Mucosa of stomach (tissue), 1 donor: ENCODE results near the gene GASK1B.

ENCODE experiments used
- H3K27me3 ChIP-seq: one replicate; pipeline ENCODE4 v1.7.0; 2013; ENCODE audit warnings: mild to moderate bottlenecking, low read length; ENCODE audit not compliant: control insufficient read depth, insufficient read depth
- H3K36me3 ChIP-seq: one replicate; pipeline ENCODE4 v1.7.0; 2013; ENCODE audit warnings: low read length; ENCODE audit not compliant: control insufficient read depth, insufficient read depth
- H3K4me1 ChIP-seq: one replicate; pipeline ENCODE4 v1.7.0; 2013; ENCODE audit warnings: mild to moderate bottlenecking, low read length; ENCODE audit not compliant: control insufficient read depth, insufficient read depth
- H3K4me3 ChIP-seq: one replicate; pipeline ENCODE4 v1.7.0; 2013; ENCODE audit warnings: low read length
- H3K9ac ChIP-seq: one replicate; pipeline ENCODE4 v1.7.0; 2013; ENCODE audit warnings: mild to moderate bottlenecking, low read length, moderate library complexity
- H3K9me3 ChIP-seq: one replicate; pipeline ENCODE4 v1.7.0; 2013; ENCODE audit warnings: mild to moderate bottlenecking, low read length, moderate library complexity; ENCODE audit not compliant: control insufficient read depth
- donor health status: Pancreatic carcinoma.

Gene GASK1B

GRCh38 chr4:158201876-158202275 is 29.1 kb upstream of the GASK1B start:
- H3K36me3 ChIP-seq = no peaks in the 10 kb centered on the region

GRCh38 chr4:158201322-158201721 is 28.5 kb upstream of the GASK1B start:
- Histone ChIP-seq H3K9me3 (no peaks in the 10 kb centered on the region), H3K4me1 (no peaks in the 10 kb centered on the region), H3K4me3 (no peak overlapping the region), H3K9ac (no peak overlapping the region), H3K27me3 (no peaks in the 10 kb centered on the region), H3K36me3 (no peaks in the 10 kb centered on the region)

More at GRCh38 chr4:158201876-158202275, 29.1 kb upstream of the GASK1B start:
- H3K9ac ChIP-seq = no peak overlapping the region
- no peaks in the 10 kb centered on the region for H3K9me3 ChIP-seq
- no peak overlapping the region for H3K4me3 ChIP-seq
- H3K4me1 ChIP-seq = no peaks in the 10 kb centered on the region
- no peaks in the 10 kb centered on the region for H3K27me3 ChIP-seq

GRCh38 chr4:158200214-158200613 is 27.4 kb upstream of the GASK1B start:
- Histone ChIP-seq H3K27me3 (no peaks in the 10 kb centered on the region), H3K9ac (no peak overlapping the region), H3K9me3 (no peaks in the 10 kb centered on the region), H3K4me3 (no peak overlapping the region), H3K4me1 (no peaks in the 10 kb centered on the region), H3K36me3 (no peaks in the 10 kb centered on the region)

- no peak overlapping the region for H3K9ac ChIP-seq
- H3K27me3 ChIP-seq = no peaks in the 10 kb centered on the region
- H3K4me1 ChIP-seq = no peaks in the 10 kb centered on the region
- H3K36me3 ChIP-seq = no peaks in the 10 kb centered on the region
- H3K4me3 ChIP-seq = no peak overlapping the region
- no peaks in the 10 kb centered on the region for H3K9me3 ChIP-seq
Observed at GRCh38 chr4:158197194-158197776, 24.5 kb upstream of the GASK1B start.

GRCh38 chr4:158195297-158195696 is 22.5 kb upstream of the GASK1B start:
- no peaks in the 10 kb centered on the region for H3K27me3 ChIP-seq
- H3K9ac ChIP-seq = no peak overlapping the region
- H3K36me3 ChIP-seq = no peaks in the 10 kb centered on the region
- no peaks in the 10 kb centered on the region for H3K4me1 ChIP-seq
- no peak overlapping the region for H3K4me3 ChIP-seq
- no peaks in the 10 kb centered on the region for H3K9me3 ChIP-seq

- Histone ChIP-seq H3K36me3 (no peaks in the 10 kb centered on the region), H3K27me3 (no peaks in the 10 kb centered on the region), H3K4me3 (no peak overlapping the region), H3K9me3 (no peaks in the 10 kb centered on the region), H3K4me1 (no peaks in the 10 kb centered on the region), H3K9ac (no peak overlapping the region)
Observed at GRCh38 chr4:158193171-158193749, 20.4 kb upstream of the GASK1B start.

- H3K4me1 ChIP-seq = no peaks in the 10 kb centered on the region
- no peak overlapping the region for H3K4me3 ChIP-seq
- H3K27me3 ChIP-seq = no peaks in the 10 kb centered on the region
- no peak overlapping the region for H3K9ac ChIP-seq
- no peaks in the 10 kb centered on the region for H3K9me3 ChIP-seq
- H3K36me3 ChIP-seq = no peaks in the 10 kb centered on the region
Observed at GRCh38 chr4:158192439-158193158, 19.8 kb upstream of the GASK1B start.

- Histone ChIP-seq H3K9ac (no peak overlapping the region), H3K27me3 (no peaks in the 10 kb centered on the region), H3K9me3 (no peaks in the 10 kb centered on the region), H3K4me1 (no peaks in the 10 kb centered on the region), H3K36me3 (no peaks in the 10 kb centered on the region), H3K4me3 (no peak overlapping the region)
Observed at GRCh38 chr4:158190718-158191117, 17.9 kb upstream of the GASK1B start.

- H3K9me3 ChIP-seq = no peaks in the 10 kb centered on the region
- no peak overlapping the region for H3K4me3 ChIP-seq
- H3K27me3 ChIP-seq = no peaks in the 10 kb centered on the region
- H3K36me3 ChIP-seq = no peaks in the 10 kb centered on the region
- no peaks in the 10 kb centered on the region for H3K4me1 ChIP-seq
- no peak overlapping the region for H3K9ac ChIP-seq
Observed at GRCh38 chr4:158189422-158189821, 16.6 kb upstream of the GASK1B start.

GRCh38 chr4:158186815-158187214 is 14.0 kb upstream of the GASK1B start:
- no peaks in the 10 kb centered on the region for H3K36me3 ChIP-seq
- no peak overlapping the region for H3K9ac ChIP-seq
- no peaks in the 10 kb centered on the region for H3K4me1 ChIP-seq
- no peaks in the 10 kb centered on the region for H3K9me3 ChIP-seq
- no peaks in the 10 kb centered on the region for H3K27me3 ChIP-seq
- H3K4me3 ChIP-seq = no peak overlapping the region

GRCh38 chr4:158182736-158183135 is 9.9 kb upstream of the GASK1B start:
- Histone ChIP-seq H3K4me1 (no peaks in the 10 kb centered on the region), H3K36me3 (no peaks in the 10 kb centered on the region), H3K27me3 (no peaks in the 10 kb centered on the region), H3K4me3 (no peak overlapping the region), H3K9me3 (no peaks in the 10 kb centered on the region), H3K9ac (no peak overlapping the region)

GRCh38 chr4:158181906-158182305 is 9.1 kb upstream of the GASK1B start:
- Histone ChIP-seq H3K9ac (no peak overlapping the region), H3K27me3 (no peaks in the 10 kb centered on the region), H3K9me3 (no peaks in the 10 kb centered on the region), H3K36me3 (no peaks in the 10 kb centered on the region), H3K4me1 (no peaks in the 10 kb centered on the region), H3K4me3 (no peak overlapping the region)
